IPS DF 6.9 (cell line): ENCODE results near the gene UBE3C.
A peak's percentile ranks its signal among the peaks of the same experiment; 100 is the strongest.
"Not testable (repeated sequence)": the region's sequence is repeated elsewhere in the genome, so short reads cannot be mapped to it uniquely, and the experiment has no call there.

Experiments used
- DNase-seq: peaks from one replicate; pipeline ENCODE4 v3.0.0-alpha.2; 2013; ENCODE audit warnings: low read depth, low spot score
- H3K27ac ChIP-seq: one replicate; pipeline ENCODE4 v1.5.1; 2013; ENCODE audit warnings: low read length, control low read depth
- H3K27me3 ChIP-seq: 2 replicates; pipeline ENCODE4 v1.6.1; 2013; ENCODE audit warnings: mild to moderate bottlenecking, low read length; ENCODE audit not compliant: control insufficient read depth, insufficient read depth
- H3K36me3 ChIP-seq: 2 replicates; pipeline ENCODE4 v1.6.1; 2013; ENCODE audit warnings: low read length; ENCODE audit not compliant: control insufficient read depth, insufficient read depth
- H3K4me1 ChIP-seq: 2 replicates; pipeline ENCODE4 v1.6.1; 2013; ENCODE audit warnings: low read length; ENCODE audit not compliant: control insufficient read depth, insufficient read depth
- H3K4me3 ChIP-seq: 2 replicates; pipeline ENCODE4 v1.5.1; 2013; ENCODE audit warnings: mild to moderate bottlenecking, low read length
- H3K9me3 ChIP-seq: 2 replicates; pipeline ENCODE4 v1.6.1; 2013; ENCODE audit warnings: low read length, inconsistent platforms; ENCODE audit not compliant: control insufficient read depth, insufficient read depth
- WGBS: extraction: QIAGEN DNeasy Blood & Tissue Kit; methylation state at CpG from one replicate; pipeline ENCODE4 v1.1.7; 2013; ENCODE audit warnings: mixed read lengths, missing lambda C conversion rate; ENCODE audit not compliant: insufficient read length, insufficient coverage; 5-methylcytosine and 5-hydroxymethylcytosine counted together

The UBE3C gene

GRCh38 chr7:157138424-157139110 is at the start of gene UBE3C:
Gene UBE3C, plus strand, starts transcription at chr7:157138926. Its CDS starts 347 bp downstream, at chr7:157139273.
- Histone ChIP-seq H3K9me3 (no peaks in the 10 kb centered on the region), H3K4me1 (no peaks in the 10 kb centered on the region), H3K27me3 (no peaks in the 10 kb centered on the region), H3K4me3 (peak within 1 kb of the TSS; percentile 93), H3K36me3 (0 out of 2 replicates have a peak, but pooled peaks cover 2% of the 10 kb centered on the region), H3K27ac (no peak within 1 kb of the TSS)
- peak; percentile 39 for DNase-seq
- no CpG with 5 or more reads among the region's 80 CpGs for WGBS

- WGBS, result no CpG with 5 or more reads among the region's 15 CpGs
- Histone ChIP-seq H3K27ac (no peak overlapping the region), H3K4me3 (no peak overlapping the region), H3K27me3 (no peaks in the 10 kb centered on the region), H3K4me1 (no peaks in the 10 kb centered on the region), H3K9me3 (no peaks in the 10 kb centered on the region), H3K36me3 (no peaks in the 10 kb centered on the region)
- no peak for DNase-seq
Measured at GRCh38 chr7:157089100-157089610, 49.6 kb upstream of the UBE3C start.

GRCh38 chr7:157090485-157091165 is 48.1 kb upstream of the UBE3C start:
- Histone ChIP-seq H3K4me1 (no peaks in the 10 kb centered on the region), H3K27me3 (no peaks in the 10 kb centered on the region), H3K9me3 (no peaks in the 10 kb centered on the region), H3K27ac (no peak overlapping the region), H3K36me3 (no peaks in the 10 kb centered on the region), H3K4me3 (no peak overlapping the region)
- DNase-seq, result no peak
- no CpG with 5 or more reads among the region's 25 CpGs for WGBS

- WGBS, result no CpG with 5 or more reads among the region's 26 CpGs
- H3K4me3 ChIP-seq, result no peak overlapping the region
- H3K27ac ChIP-seq, result no peak overlapping the region
- no peaks in the 10 kb centered on the region for H3K27me3 ChIP-seq
- no peaks in the 10 kb centered on the region for H3K9me3 ChIP-seq
- no peaks in the 10 kb centered on the region for H3K36me3 ChIP-seq
- DNase-seq, result no peak
- H3K4me1 ChIP-seq, result no peaks in the 10 kb centered on the region
Measured at GRCh38 chr7:157096286-157097055, 42.3 kb upstream of the UBE3C start.

GRCh38 chr7:157097056-157097329 is 41.7 kb upstream of the UBE3C start:
- Histone ChIP-seq H3K36me3 (no peaks in the 10 kb centered on the region), H3K4me1 (no peaks in the 10 kb centered on the region), H3K27ac (no peak overlapping the region), H3K9me3 (no peaks in the 10 kb centered on the region), H3K27me3 (no peaks in the 10 kb centered on the region), H3K4me3 (no peak overlapping the region)
- WGBS, result no CpG with 5 or more reads among the region's 10 CpGs
- no peak for DNase-seq

- no peak for DNase-seq
- H3K36me3 ChIP-seq, result no peaks in the 10 kb centered on the region
- H3K27me3 ChIP-seq, result no peaks in the 10 kb centered on the region
- WGBS, result no CpG with 5 or more reads among the region's 6 CpGs
- no peaks in the 10 kb centered on the region for H3K4me1 ChIP-seq
- H3K4me3 ChIP-seq, result no peak overlapping the region
- no peak overlapping the region for H3K27ac ChIP-seq
- no peaks in the 10 kb centered on the region for H3K9me3 ChIP-seq
Measured at GRCh38 chr7:157097569-157097968, 41.2 kb upstream of the UBE3C start.

- WGBS, result no CpG with 5 or more reads among the region's 3 CpGs
- not testable (repeated sequence) for H3K9me3 ChIP-seq, H3K27me3 ChIP-seq, H3K27ac ChIP-seq, DNase-seq, H3K36me3 ChIP-seq, H3K4me1 ChIP-seq, H3K4me3 ChIP-seq
Measured at GRCh38 chr7:157100005-157100404, 38.7 kb upstream of the UBE3C start.

- no CpG with 5 or more reads among the region's 2 CpGs for WGBS
- not testable (repeated sequence) for H3K9me3 ChIP-seq, H3K36me3 ChIP-seq, H3K4me3 ChIP-seq, H3K4me1 ChIP-seq, H3K27ac ChIP-seq, DNase-seq, H3K27me3 ChIP-seq
Measured at GRCh38 chr7:157103641-157104040, 35.1 kb upstream of the UBE3C start.

GRCh38 chr7:157111311-157111710 is 27.4 kb upstream of the UBE3C start:
- Histone ChIP-seq H3K27ac (no peak overlapping the region), H3K4me1 (no peaks in the 10 kb centered on the region), H3K36me3 (no peaks in the 10 kb centered on the region), H3K4me3 (no peak overlapping the region), H3K9me3 (no peaks in the 10 kb centered on the region), H3K27me3 (no peaks in the 10 kb centered on the region)
- no CpG with 5 or more reads among the region's 9 CpGs for WGBS
- DNase-seq, result no peak

GRCh38 chr7:157112706-157113105 is 26.0 kb upstream of the UBE3C start:
- no peak for DNase-seq
- no CpG with 5 or more reads among the region's 8 CpGs for WGBS
- H3K9me3 ChIP-seq, result no peaks in the 10 kb centered on the region
- H3K27me3 ChIP-seq, result no peaks in the 10 kb centered on the region
- H3K4me3 ChIP-seq, result no peak overlapping the region
- no peak overlapping the region for H3K27ac ChIP-seq
- no peaks in the 10 kb centered on the region; the same call in 1 of the 2 replicates for H3K36me3 ChIP-seq
- no peaks in the 10 kb centered on the region for H3K4me1 ChIP-seq
